IMR-90 (cell line): Measurements from ENCODE around the gene TRAIP. TPM values are rescaled to one million over a fixed set of nuclear protein-coding genes. Genes with fewer than 3 reads are reported as not detected.

ENCODE experiments used
- ATAC-seq: fragments of 200-7000 bp; cut with Tn5 transposase; 2 replicates; pipeline ENCODE4 v1.9.1; 2020; ENCODE audit warnings: low read depth, mild to moderate bottlenecking, moderate library complexity
- BruUV-seq: library from RNA; stranded (reverse); fragments of 400-500 nt; replicated peaks from 2 replicates; lab custom pipeline; 2021; lab: Mats Ljungman, UMichigan
- CTCF ChIA-PET: fragments of 300-600 bp; formaldehyde crosslinking; extraction: SDS; loops from one replicate; lab custom pipeline; 2021; ENCODE audit warnings: antibody characterized with exemption; lab: Yijun Ruan, JAX
- POLR2A ChIA-PET: fragments of 300-600 bp; sonication (Branson Sonifier 250); formaldehyde crosslinking; loops from one replicate; lab custom pipeline; 2022; ENCODE audit warnings: antibody characterized with exemption; ENCODE audit not compliant: unreplicated experiment; lab: Charles Lee
- DNase-seq: peaks from one replicate; pipeline ENCODE4 v3.0.0; 2013
- H2AFZ ChIP-seq: replicated peaks from 2 replicates; pipeline ENCODE3; 2013; ENCODE audit warnings: low read length, mild to moderate bottlenecking; ENCODE audit not compliant: poor library complexity
- H2AK5ac ChIP-seq: 2 replicates; pipeline ENCODE4 v1.6.1; 2013; ENCODE audit warnings: low read depth, low read length, inconsistent platforms
- H2AK9ac ChIP-seq: replicated peaks from 2 replicates; pipeline ENCODE3; 2013; ENCODE audit warnings: mild to moderate bottlenecking, low read depth, low read length, moderate library complexity; ENCODE audit not compliant: poor library complexity
- H2BK120ac ChIP-seq: 2 replicates; pipeline ENCODE4 v1.6.1; 2013; ENCODE audit warnings: low read depth, low read length, inconsistent platforms
- H2BK15ac ChIP-seq: 3 replicates; pipeline ENCODE4 v1.6.1; 2013; ENCODE audit warnings: low read depth, low read length, inconsistent platforms
- H2BK20ac ChIP-seq: 2 replicates; pipeline ENCODE4 v1.6.1; 2013; ENCODE audit warnings: low read depth, mild to moderate bottlenecking, inconsistent platforms, low read length, moderate library complexity
- H2BK5ac ChIP-seq: 2 replicates; pipeline ENCODE4 v1.6.1; 2013; ENCODE audit warnings: mild to moderate bottlenecking, low read depth, low read length, inconsistent platforms; ENCODE audit not compliant: poor library complexity, severe bottlenecking
- H3K14ac ChIP-seq: replicated peaks from 2 replicates; pipeline ENCODE4 v1.6.1; 2013; ENCODE audit warnings: low read depth, low read length, inconsistent platforms
- H3K18ac ChIP-seq: 2 replicates; pipeline ENCODE4 v1.6.1; 2013; ENCODE audit warnings: low read depth, low read length, control low read depth
- H3K23ac ChIP-seq: 2 replicates; pipeline ENCODE4 v1.6.1; 2013; ENCODE audit warnings: low read depth, low read length, inconsistent platforms
- H3K27ac ChIP-seq: 2 replicates; pipeline ENCODE4 v1.5.1; 2013; ENCODE audit warnings: mild to moderate bottlenecking, control low read depth, low read length; ENCODE audit not compliant: insufficient read depth
- H3K27me3 ChIP-seq: 2 replicates; pipeline ENCODE4 v1.6.1; 2013; ENCODE audit warnings: low read length; ENCODE audit not compliant: control insufficient read depth, insufficient read depth
- H3K36me3 ChIP-seq: 2 replicates; pipeline ENCODE4 v1.6.1; 2013; ENCODE audit warnings: low read length, mixed read lengths; ENCODE audit not compliant: control insufficient read depth, insufficient read depth
- H3K4ac ChIP-seq: 2 replicates; pipeline ENCODE4 v1.6.1; 2013; ENCODE audit warnings: low read depth, low read length, inconsistent platforms
- H3K4me1 ChIP-seq: 2 replicates; pipeline ENCODE4 v1.6.1; 2013; ENCODE audit warnings: low read length, mixed read lengths; ENCODE audit not compliant: control insufficient read depth, insufficient read depth
- H3K4me2 ChIP-seq: 2 replicates; pipeline ENCODE4 v1.6.1; 2013; ENCODE audit warnings: low read depth, mild to moderate bottlenecking, control low read depth, low read length, moderate library complexity
- H3K4me3 ChIP-seq: 2 replicates; pipeline ENCODE4 v1.5.1; 2013; ENCODE audit warnings: low read depth, mild to moderate bottlenecking, control low read depth, low read length, moderate library complexity; ENCODE audit not compliant: insufficient read depth
- H3K56ac ChIP-seq: 2 replicates; pipeline ENCODE4 v1.6.1; 2013; ENCODE audit warnings: low read length, inconsistent platforms; ENCODE audit not compliant: insufficient read depth; ENCODE audit errors: extremely low read depth
- H3K79me1 ChIP-seq, 2 experiments: 2 replicates each; pipeline ENCODE4 v1.6.1; 2013; ENCODE audit warnings: low read length in 2 of 2, inconsistent platforms in 1 of 2, low read depth in 1 of 2
- H3K9ac ChIP-seq: 2 replicates; pipeline ENCODE4 v1.6.1; 2013; ENCODE audit warnings: low read depth, low read length, control low read depth
- H3K9me1 ChIP-seq: 2 replicates; pipeline ENCODE4 v1.6.1; 2013; ENCODE audit warnings: low read length, inconsistent platforms; ENCODE audit not compliant: insufficient read depth
- H3K9me3 ChIP-seq: 2 replicates; pipeline ENCODE4 v1.6.1; 2013; ENCODE audit warnings: low read length; ENCODE audit not compliant: control insufficient read depth, insufficient read depth
- H4K20me1 ChIP-seq: 2 replicates; pipeline ENCODE4 v1.6.1; 2013; ENCODE audit warnings: low read length, inconsistent platforms; ENCODE audit not compliant: insufficient read depth
- H4K5ac ChIP-seq: 2 replicates; pipeline ENCODE4 v1.6.1; 2013; ENCODE audit warnings: mild to moderate bottlenecking, low read depth, low read length, control low read depth
- H4K8ac ChIP-seq, 2 experiments: 2 replicates each; pipeline ENCODE4 v1.6.1; 2013; ENCODE audit warnings: low read depth in 2 of 2, low read length in 2 of 2, control low read depth in 1 of 2, inconsistent platforms in 1 of 2
- H4K91ac ChIP-seq: 2 replicates; pipeline ENCODE4 v1.6.1; 2013; ENCODE audit warnings: low read depth, low read length, inconsistent platforms; ENCODE audit not compliant: insufficient read depth
- BHLHE40 ChIP-seq: fragments of 150-350 bp; IDR thresholded peaks from 2 replicates; pipeline ENCODE4 v1.6.1; 2016; ENCODE audit warnings: mild to moderate bottlenecking, low read depth, low read length
- CEBPB ChIP-seq: IDR thresholded peaks from 2 replicates; pipeline ENCODE4 v1.6.1; 2012; ENCODE audit warnings: low read depth, low read length, improper control_type of control experiment
- CHD1 ChIP-seq: IDR thresholded peaks from 2 replicates; pipeline ENCODE4 v1.6.1; 2012; ENCODE audit warnings: low read depth, low read length, improper control_type of control experiment
- CTCF ChIP-seq: conservative IDR thresholded peaks from 2 replicates; pipeline ENCODE4 v1.5.1; 2012; ENCODE audit warnings: mild to moderate bottlenecking, low read depth, low read length, improper control_type of control experiment
- ELK1 ChIP-seq: fragments of 150-350 bp; IDR thresholded peaks from 2 replicates; pipeline ENCODE4 v1.6.1; 2016; ENCODE audit warnings: low read depth, mild to moderate bottlenecking, low read length, moderate library complexity, borderline replicate concordance
- FOS ChIP-seq: fragments of 150-350 bp; IDR thresholded peaks from 2 replicates; pipeline ENCODE4 v1.6.1; 2016; ENCODE audit warnings: low read depth, low read length
- MAZ ChIP-seq: IDR thresholded peaks from 2 replicates; pipeline ENCODE4 v1.6.1; 2012; ENCODE audit warnings: low read depth, mild to moderate bottlenecking, low read length, improper control_type of control experiment, moderate library complexity, borderline replicate concordance
- MXI1 ChIP-seq: IDR thresholded peaks from 2 replicates; pipeline ENCODE4 v1.6.1; 2012; ENCODE audit warnings: low read depth, mild to moderate bottlenecking, low read length, moderate library complexity, borderline replicate concordance
- NFE2L2 ChIP-seq: fragments of 150-350 bp; IDR thresholded peaks from 2 replicates; pipeline ENCODE4 v1.6.1; 2016; ENCODE audit warnings: low read depth, mild to moderate bottlenecking, low read length
- POLR2A ChIP-seq: IDR thresholded peaks from 2 replicates; pipeline ENCODE4 v1.6.1; 2012; ENCODE audit warnings: mild to moderate bottlenecking, low read depth, low read length
- RAD21 ChIP-seq: IDR thresholded peaks from 2 replicates; pipeline ENCODE4 v1.6.1; 2012; ENCODE audit warnings: low read length, improper control_type of control experiment
- RCOR1 ChIP-seq: IDR thresholded peaks from 2 replicates; pipeline ENCODE4 v1.6.1; 2012; ENCODE audit warnings: mild to moderate bottlenecking, low read length, improper control_type of control experiment; ENCODE audit not compliant: insufficient replicate concordance
- RFX5 ChIP-seq: IDR thresholded peaks from 2 replicates; pipeline ENCODE4 v1.8.0; 2012; ENCODE audit warnings: low read depth, mild to moderate bottlenecking, low read length, moderate library complexity
- SMC3 ChIP-seq: fragments of 150-350 bp; IDR thresholded peaks from 2 replicates; pipeline ENCODE4 v1.6.1; 2016; ENCODE audit warnings: low read depth, mild to moderate bottlenecking, antibody characterized with exemption, low read length, moderate library complexity
- WGBS, 2 experiments: methylation state at CpG; one replicate each; pipeline versions ENCODE4 v1.1.5 to v1.1.7; 2013; ENCODE audit warnings: missing lambda C conversion rate in 2 of 2; ENCODE audit not compliant: insufficient read length in 1 of 2; ENCODE audit errors: extremely low coverage in 2 of 2; 5-methylcytosine and 5-hydroxymethylcytosine counted together
- dilution Hi-C: fragments of 300-500 bp; cut with HindIII; formaldehyde crosslinking; loops from one replicate; pipeline ENCODE4 v1.14.3; 2018; ENCODE audit warnings: low sequenced_read_pairs; ENCODE audit not compliant: unreplicated experiment
- in situ Hi-C: fragments of 300-500 bp; cut with MboI; formaldehyde crosslinking; loops from 3 replicates; pipeline ENCODE4 v1.14.3; 2019; ENCODE audit warnings: low sequenced_read_pairs, inconsistent platforms, mixed read lengths
- intact Hi-C: fragments of 100-400 bp; cut with micrococcal nuclease; formaldehyde crosslinking; loops from 2 replicates; pipeline ENCODE4 v1.10.0; 2022
- polyA plus RNA-seq, 3 experiments: library from polyadenylated mRNA; depleted of rRNA; stranded (reverse); fragments of >200 nt; gene quantifications; 2 replicates each; pipeline ENCODE4 v1.2.3, GENCODE V29; 2012; ENCODE audit warnings: low replicate concordance in 1 of 3
- total RNA-seq: library from RNA; depleted of rRNA; stranded (reverse); fragments of >200 nt; gene quantifications from 2 replicates; pipeline ENCODE4 v1.2.3, GENCODE V29; 2012
- TF ChIP-seq, protein P1 (sequence below): fragments of 150-350 bp; IDR thresholded peaks from 2 replicates; pipeline ENCODE4 v1.6.1; 2017; ENCODE audit warnings: mild to moderate bottlenecking, antibody characterized with exemption, low read length, low read depth

The TRAIP gene
- total and polyA plus RNA-seq, 2 of the 4 experiments (the other 2 are of a cell fraction) = 6.3 to 9.2 TPM

DNA sequence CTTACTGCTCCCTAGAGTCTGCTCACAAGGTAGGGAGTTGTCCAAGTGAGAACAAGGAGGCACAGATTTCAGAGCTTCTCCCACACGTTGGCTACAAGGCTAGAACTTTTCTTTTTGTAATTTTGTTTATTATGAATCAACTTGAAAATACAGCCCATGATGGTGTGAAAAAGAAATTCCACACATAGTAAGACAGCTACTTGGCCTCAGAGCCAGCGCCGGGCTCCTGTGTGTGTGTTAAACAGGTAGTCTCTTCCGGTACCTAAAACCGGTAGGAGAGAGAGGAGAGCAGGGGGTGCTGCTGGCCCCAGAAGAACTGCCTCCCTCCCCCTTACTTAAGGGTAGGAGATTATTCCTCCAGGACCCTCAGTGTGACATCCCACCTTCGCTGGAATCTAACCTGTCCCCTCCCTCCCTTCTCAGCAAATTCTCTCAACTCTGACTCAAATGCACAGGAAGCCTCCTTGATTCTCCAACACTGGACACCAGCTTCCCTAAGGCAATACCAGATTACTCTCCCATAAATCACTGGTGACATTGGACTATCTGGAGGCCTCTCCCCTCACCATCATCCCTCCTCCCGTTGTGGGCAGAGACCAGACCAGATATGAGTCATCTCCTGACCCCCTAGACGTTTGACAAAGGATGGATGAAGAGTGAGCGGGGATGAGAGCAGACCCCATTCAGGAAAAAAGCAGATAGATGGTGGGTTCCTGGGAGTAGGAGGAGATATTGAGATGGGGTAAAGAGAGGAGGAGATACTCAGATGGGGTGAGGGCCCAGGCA, 65.5 kb downstream of the TRAIP start:
- H3K27ac ChIP-seq = no peak overlapping the region
- intact Hi-C loops = no loop called here
- no peak overlapping the region for H4K5ac ChIP-seq
- DNase-seq (no peak), ATAC-seq (no peak)
- no peaks in the 10 kb centered on the region for H3K9me3 ChIP-seq
- ChIA-PET CTCF (no interaction called here), POLR2A (no interaction called here)
- no peak overlapping the region for H4K8ac ChIP-seq
- H4K91ac ChIP-seq = no peak overlapping the region
- H2AK5ac ChIP-seq = no peak overlapping the region
- no peak overlapping the region for H2BK120ac ChIP-seq
- H2BK20ac ChIP-seq = no peak overlapping the region
- H3K9me1 ChIP-seq = peaks cover 5% of the 10 kb centered on the region
- 60% methylated on average over 1 of the region's 9 CpGs; no CpG with 5 or more reads in 1 of the 2 experiments for WGBS, 2 experiments
- no peak overlapping the region for H3K23ac ChIP-seq
- peaks cover 0 to 7% of the 10 kb centered on the region in 2 experiments; a peak in 3 of 4 replicates for H3K79me1 ChIP-seq
- peaks cover 5% of the 10 kb centered on the region for H3K4me1 ChIP-seq
- no peak overlapping the region for H2BK15ac ChIP-seq
- BruUV-seq = no TSS peak
- H2AFZ ChIP-seq = no peak overlapping the region
- H3K27me3 ChIP-seq = peaks cover 5% of the 10 kb centered on the region; the same call in 1 of the 2 replicates
- H3K36me3 ChIP-seq = no peaks in the 10 kb centered on the region
- peaks cover 1% of the 10 kb centered on the region; the same call in 1 of the 2 replicates for H4K20me1 ChIP-seq
- H3K4me2 ChIP-seq = no peak overlapping the region
- H2BK5ac ChIP-seq = no peak overlapping the region
- no peak overlapping the region for H3K9ac ChIP-seq
- in situ Hi-C loops = no loop called here
- H3K14ac ChIP-seq = no peak overlapping the region
- H3K18ac ChIP-seq = no peak overlapping the region
- dilution Hi-C loops = no loop called here
- H3K4ac ChIP-seq = no peak overlapping the region
- H3K56ac ChIP-seq = no peak overlapping the region
- H2AK9ac ChIP-seq = no peak overlapping the region
- H3K4me3 ChIP-seq = no peak overlapping the region
- TF ChIP-seq MXI1 (no peak), ELK1 (no peak), POLR2A (no peak), MAZ (no peak), CHD1 (no peak), FOS (no peak), RAD21 (no peak), SMC3 (no peak), CEBPB (no peak), NFE2L2 (no peak), RCOR1 (no peak), CTCF (no peak), RFX5 (no peak), BHLHE40 (no peak)
- TF ChIP-seq, protein P1, sequence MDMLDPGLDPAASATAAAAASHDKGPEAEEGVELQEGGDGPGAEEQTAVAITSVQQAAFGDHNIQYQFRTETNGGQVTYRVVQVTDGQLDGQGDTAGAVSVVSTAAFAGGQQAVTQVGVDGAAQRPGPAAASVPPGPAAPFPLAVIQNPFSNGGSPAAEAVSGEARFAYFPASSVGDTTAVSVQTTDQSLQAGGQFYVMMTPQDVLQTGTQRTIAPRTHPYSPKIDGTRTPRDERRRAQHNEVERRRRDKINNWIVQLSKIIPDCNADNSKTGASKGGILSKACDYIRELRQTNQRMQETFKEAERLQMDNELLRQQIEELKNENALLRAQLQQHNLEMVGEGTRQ = no peak
